NCI-H2196 (cell line): ENCODE measurements around the gene SYNDIG1L.
"Not testable (repeated sequence)": the region's sequence is repeated elsewhere in the genome, so short reads cannot be mapped to it uniquely, and the experiment has no call there.

Experiments
- DNase-seq: peaks from one replicate; lab custom pipeline; 2025; ENCODE audit not compliant: unreplicated experiment; lab: John Stamatoyannopoulos, UW

Gene SYNDIG1L

GRCh38 chr14:74403619-74404417 is 22.2 kb downstream of the SYNDIG1L start:
- DNase-seq = no peak

GRCh38 chr14:74402401-74403251 is 23.4 kb downstream of the SYNDIG1L start:
- no peak for DNase-seq

- DNase-seq = no peak
Measured at GRCh38 chr14:74401504-74402241, 24.3 kb downstream of the SYNDIG1L start.

- DNase-seq = no peak
Measured at GRCh38 chr14:74400919-74401503, 25.0 kb downstream of the SYNDIG1L start.

GRCh38 chr14:74400031-74400685 is 25.9 kb downstream of the SYNDIG1L start:
- DNase-seq = no peak

DNA sequence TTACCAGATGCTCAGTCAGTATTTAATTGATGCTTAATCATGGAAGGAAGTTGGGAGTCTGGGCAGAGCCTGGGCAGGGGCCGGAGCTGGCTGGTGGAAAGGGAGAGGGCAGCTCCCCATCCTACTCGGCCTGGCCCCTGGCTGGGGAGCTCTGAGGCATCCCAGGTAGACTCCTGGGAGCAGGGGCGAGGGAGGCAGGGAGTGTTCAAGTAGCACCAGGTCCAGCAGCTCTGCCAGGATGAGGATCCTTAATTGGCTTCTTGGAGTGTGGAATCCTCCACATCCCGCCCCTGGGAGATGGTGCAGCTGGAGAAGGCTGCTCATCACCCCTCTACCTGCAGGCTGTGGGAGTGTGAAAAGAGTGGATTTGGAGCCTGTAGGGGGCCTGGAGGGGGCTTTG is 30.9 kb downstream of the SYNDIG1L start:
- no peak for DNase-seq

GRCh38 chr14:74394549-74394948 is 31.5 kb downstream of the SYNDIG1L start:
- no peak for DNase-seq

DNA sequence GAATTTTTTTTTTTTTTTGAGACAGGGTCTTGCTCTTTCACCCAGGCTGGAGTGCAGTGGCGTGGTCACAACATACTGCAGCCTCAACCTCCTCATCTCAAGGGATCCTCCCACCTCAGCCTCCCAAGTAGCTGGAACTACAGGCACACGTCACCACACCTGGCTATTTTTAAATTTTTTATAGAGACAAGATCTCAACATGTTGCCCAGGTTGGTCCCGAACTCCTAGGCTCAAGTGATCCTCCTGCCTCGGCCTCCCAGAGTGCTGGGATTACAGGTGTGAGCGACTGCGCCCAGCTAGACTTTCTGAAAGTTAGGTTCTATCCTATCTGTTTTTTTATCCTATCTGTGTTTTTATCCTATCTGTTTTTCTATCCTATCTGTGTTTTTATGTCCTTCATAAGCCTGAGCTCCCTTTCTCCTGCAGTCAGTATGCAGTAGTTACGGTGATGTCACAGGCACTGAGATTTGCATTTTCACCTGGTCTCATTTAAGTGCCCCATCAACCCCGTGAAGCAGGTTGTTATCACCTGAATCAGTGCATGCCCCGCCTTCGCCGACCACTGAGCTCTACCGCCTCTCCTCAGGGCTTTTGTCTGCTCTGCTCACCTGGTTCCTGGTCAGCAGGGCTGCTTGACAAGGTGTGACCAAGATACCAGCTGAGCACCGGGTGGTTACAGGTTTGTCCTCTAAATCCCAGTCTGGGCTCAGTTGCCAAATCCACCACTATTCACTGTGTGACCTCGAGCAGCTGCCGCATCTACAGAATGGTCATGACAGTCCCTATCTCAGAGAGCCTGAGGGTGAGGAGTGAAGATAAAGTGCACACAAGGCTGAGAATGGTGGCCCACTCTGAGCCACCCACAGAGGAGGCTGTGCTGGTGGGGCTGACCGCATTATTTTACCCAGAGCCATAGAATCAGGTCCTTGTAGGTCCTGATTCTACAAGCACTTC is 33.1 kb downstream of the SYNDIG1L start:
- no peak for DNase-seq

GRCh38 chr14:74391479-74391878 is 34.5 kb downstream of the SYNDIG1L start:
- no peak for DNase-seq

- not testable (repeated sequence) for DNase-seq
Measured at GRCh38 chr14:74390505-74390904, 35.5 kb downstream of the SYNDIG1L start.

DNA sequence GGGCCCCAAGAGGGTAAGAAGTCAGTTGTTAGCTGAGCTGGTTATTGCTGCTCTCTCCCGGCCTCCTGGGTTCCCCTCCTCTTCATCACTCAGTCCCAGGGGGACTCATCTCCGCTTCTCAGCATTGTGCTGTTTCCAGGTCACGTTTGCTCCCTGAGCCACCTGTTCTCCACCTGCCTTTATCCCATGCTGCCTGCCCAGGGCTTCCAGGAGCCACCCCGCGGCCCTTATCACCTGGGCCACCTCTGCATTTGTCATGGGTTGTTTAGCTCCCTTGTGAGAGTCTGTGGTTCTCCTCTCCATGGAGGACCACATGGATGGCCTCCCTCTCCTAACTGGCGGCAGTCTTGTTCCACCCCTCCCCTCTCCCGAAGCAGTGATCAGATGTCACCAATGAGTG is 36.0 kb downstream of the SYNDIG1L start:
- DNase-seq = no peak

- no peak for DNase-seq
Measured at GRCh38 chr14:74382231-74382630, 43.8 kb downstream of the SYNDIG1L start.

DNA sequence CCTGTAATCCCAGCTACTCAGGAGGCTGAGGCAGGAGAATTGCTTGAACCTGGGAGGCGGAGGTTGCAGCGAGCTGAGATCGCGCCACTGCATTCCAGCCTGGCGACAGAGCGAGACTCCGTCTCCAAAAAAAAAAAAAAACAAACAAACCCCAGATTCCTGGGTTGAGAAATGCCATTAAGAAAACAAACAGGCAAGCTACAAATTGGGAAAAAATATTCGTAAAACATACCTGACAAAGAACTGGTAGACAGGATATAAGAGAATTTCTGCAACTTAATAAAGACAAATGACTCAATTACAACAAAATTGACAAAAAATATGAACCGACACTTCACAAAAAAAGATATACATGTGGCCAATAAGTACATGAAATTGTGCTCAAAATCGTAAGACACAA is 44.4 kb downstream of the SYNDIG1L start:
- not testable (repeated sequence) for DNase-seq

GRCh38 chr14:74380845-74381244 is 45.2 kb downstream of the SYNDIG1L start:
- DNase-seq = no peak

DNA sequence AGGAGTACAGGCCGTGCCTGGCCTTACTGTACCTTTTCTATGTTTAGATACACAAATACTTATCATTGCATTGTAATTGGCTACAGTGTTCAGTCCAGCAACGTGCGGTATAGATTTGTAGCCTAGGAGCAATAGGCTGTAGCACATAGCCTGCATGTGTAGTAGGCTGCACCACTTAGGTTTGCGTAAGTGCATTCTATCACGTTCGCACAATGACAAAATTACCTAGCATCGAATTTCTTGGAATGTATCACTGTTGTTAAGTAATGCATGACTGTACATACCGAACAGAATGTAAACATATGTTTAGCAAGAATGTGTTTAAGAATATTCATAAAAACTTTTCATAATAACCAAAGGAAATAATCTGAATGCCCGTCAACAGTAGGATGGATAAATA is 45.8 kb downstream of the SYNDIG1L start:
- no peak for DNase-seq

- no peak for DNase-seq
Measured at GRCh38 chr14:74377976-74378690, 47.9 kb downstream of the SYNDIG1L start.

GRCh38 chr14:74368441-74368840 is 57.6 kb downstream of the SYNDIG1L start:
- no peak for DNase-seq

DNA sequence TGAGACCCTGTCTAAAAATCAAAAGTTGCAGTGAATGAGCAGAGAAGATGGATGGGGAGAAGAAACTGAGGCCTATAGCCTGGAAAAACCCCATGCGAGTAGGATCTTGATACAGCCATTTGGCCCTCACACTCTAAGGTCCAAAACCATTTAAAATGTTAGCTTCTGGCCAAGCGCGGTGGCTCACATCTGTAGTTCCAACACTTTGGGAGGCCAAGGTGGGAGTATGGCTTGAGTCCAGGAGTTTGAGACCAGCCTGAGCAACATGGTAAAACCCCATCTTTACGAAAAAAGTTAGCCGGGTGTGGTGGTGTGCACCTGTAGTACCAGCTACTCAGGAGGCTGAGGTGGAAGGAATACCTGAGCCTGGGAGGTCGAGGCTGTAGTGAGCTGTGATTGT is 58.0 kb downstream of the SYNDIG1L start:
- DNase-seq = no peak
